Stimulated activated CD4-positive, alpha-beta T cell treated with anti-CD3 and anti-CD28 coated beads, Interleukin-2, amount 100 ng/mL, for 48 hours (primary cell): ENCODE data around the gene PIP5K1C.
A peak's percentile ranks its signal among the peaks of the same experiment; 100 is the strongest.
"Not testable (repeated sequence)": the region's sequence is repeated elsewhere in the genome, so short reads cannot be mapped to it uniquely, and the experiment has no call there.

Source experiments
- DNase-seq, 2 donors: peaks; one replicate each; pipeline ENCODE4 v3.0.0-alpha.2; 2020

Gene PIP5K1C

DNA sequence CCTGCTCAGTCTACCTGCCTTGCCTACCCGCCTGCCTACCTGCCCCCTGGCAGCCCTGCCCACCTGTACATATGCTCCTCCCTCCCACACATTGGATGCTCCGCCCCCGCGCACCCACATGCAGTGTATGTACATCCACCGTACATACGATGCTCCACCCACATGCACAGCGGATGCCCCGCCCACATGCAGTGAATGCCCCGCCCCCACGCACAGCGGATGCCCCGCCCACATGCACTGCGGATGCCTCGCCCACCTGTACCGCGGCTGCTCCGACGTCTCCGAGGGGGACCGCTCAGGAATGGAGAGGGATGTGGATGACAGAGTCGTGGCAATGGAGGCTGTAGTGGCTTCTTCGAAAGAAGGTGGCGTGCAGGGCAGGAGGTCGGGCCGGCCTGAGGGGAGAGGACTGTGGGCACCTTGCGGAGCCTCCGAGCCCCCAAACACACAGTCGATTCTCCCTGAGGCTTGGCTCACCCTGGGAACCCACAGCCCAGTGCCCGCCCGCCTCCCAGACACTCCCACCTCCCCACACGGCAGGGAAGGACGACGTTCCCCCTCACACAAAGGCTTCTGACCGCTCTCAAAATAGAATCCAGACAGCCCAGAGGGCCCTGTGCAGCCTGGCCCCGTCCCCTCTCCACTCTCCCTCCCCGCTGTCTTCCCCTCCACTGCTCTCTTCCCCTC lies 57.1 kb downstream of the PIP5K1C start:
- DNase-seq = peak in 1 of 2 donors; percentile 29

DNA sequence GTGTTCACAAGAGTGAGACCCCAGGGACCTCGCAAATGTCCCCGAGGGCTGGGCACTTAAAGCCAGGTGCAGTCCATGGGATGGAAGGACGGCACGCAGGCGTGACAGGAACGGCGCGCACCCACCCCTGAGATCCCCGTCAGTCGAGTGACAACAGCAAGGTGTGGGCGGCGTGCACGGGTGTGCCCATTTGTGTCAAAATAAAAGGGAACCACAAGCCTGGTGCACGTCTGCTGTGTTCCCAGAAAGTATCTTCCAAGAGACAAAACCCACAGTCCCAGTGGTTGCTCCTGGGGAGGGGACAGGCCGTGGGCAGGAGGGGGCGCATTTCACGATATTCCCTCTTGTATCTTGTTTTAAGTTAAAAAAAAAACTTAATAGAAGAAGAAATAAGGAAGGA lies 58.0 kb downstream of the PIP5K1C start:
- DNase-seq = no peak

DNA sequence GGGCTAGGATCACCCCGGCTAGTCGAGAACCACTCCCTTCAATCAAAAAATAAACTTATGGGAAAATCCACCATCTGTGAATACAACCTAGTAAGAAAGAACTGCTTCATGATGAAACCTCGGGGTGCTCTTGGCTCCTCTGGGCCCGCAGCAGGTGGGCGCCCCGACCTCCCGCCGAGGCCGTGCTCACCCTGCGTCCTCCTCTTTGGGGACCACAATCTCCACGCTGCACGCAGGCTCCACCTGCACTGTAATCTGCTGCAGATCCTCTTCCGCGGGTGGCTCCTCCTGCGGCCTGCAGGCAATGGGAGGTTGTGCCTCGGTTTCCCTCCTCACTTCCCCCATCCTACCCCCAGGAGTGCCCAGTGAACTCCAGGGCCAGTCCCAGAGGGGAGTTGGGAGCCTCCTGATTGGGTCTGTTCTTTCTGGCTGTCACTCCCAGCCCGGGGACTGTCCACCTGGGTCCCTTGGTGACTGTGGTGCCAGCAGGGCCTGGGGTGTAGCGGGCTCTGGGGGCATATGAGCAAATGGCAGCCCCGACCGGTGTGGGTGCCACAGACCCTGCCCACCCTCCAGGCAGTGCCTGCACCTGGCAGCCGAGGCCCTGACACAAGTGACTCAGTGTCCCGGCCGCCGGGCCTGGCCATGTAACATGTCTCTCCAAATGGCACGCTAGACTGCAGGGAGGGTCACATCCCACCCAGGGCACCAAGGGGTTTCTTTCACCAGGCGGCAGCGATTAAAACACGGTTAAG lies 58.6 kb downstream of the PIP5K1C start:
- no peak for DNase-seq

- no peak for DNase-seq
Observed at GRCh38 chr19:3639479-3639878, 60.8 kb downstream of the PIP5K1C start.

DNA sequence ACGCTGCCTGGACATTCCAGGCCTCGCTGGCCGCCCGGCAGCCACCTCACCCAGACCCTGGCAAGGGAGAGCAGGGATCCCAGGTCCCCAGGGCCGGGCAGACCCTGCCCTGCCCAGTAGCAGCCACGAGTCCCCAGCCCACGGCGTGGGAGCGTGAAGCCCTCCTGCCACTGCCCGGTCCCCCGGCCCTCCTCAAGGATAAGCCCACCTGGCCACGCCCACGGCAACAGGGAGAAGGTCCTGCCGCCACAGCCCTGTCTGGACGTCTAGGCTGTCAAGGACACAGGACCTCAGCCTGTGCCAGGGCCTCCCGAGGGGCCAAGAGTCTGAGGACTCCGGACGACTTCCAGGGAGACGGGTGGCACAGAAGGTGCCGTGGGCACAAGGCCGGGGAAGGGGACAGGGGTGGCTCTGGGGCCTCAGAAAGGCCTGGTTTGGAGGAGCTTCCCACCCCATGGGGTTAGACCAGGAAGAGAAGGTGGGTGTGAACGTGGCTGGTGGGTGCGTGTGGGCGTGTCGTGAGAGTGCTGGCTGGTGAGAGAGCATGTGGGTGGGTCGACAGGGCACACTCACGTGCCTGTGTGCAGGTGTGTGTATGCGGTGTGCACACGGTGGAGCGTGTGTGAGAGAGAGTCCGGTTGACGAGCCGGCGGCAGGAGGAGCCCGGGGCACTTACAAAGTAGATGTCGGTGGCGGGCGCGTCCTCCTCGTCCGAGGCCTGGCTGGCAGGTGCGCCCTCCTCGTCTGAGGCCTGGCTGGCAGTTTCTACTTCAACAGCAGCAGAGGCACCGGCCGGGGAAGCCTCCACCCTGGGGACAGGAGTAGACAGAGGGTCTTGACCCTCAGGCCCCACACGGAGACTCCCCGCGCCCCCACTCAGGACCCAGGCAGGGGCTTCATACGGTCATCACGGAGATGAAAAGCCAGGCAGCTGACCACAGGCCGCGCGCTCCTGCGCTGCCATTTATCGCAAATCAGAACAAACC lies 61.8 kb downstream of the PIP5K1C start:
- DNase-seq = no peak

DNA sequence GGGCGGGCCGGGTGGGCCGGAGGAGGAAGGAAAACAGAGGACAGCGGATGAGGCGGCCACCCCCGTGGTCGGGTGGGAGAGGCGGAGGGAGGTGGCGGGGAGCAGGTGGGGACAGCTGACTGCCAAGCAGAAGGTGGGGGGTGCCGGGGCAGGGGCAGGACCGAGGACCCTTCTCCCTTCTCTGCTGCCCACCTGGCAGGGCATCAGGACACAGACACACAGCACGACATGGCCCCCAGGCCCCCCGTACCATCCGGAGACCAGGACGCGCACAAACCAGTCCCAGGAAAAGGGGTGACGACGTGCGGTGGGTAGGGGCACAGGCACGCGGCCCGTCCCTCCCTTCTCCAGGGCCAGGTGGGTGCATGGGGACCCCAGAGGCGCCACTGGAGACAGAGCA lies 62.6 kb downstream of the PIP5K1C start:
- DNase-seq = no peak

- no peak for DNase-seq
Observed at GRCh38 chr19:3636962-3637361, 63.3 kb downstream of the PIP5K1C start.

DNA sequence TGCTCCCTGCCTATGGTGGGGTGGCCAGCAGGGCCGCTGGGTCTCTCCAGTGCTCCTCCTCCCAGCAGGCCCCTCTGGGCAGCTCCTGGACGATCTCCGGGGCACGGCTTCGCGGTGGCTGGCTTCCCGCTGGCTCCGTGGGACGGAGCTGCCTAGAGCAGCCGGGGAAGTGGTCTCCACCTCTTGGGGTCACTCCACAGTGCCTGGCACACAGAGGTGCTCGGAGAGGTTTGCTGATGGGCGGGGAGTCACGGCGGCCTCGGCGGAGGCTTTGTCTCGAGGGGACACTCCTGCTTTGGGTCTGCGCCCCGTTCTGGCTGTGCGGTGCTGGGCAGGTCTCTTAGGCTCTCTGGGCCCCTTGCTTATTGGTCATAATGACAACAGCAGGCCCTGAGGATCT lies 63.8 kb downstream of the PIP5K1C start:
- no peak for DNase-seq

- no peak for DNase-seq
Observed at GRCh38 chr19:3634496-3635045, 65.7 kb downstream of the PIP5K1C start.

DNA sequence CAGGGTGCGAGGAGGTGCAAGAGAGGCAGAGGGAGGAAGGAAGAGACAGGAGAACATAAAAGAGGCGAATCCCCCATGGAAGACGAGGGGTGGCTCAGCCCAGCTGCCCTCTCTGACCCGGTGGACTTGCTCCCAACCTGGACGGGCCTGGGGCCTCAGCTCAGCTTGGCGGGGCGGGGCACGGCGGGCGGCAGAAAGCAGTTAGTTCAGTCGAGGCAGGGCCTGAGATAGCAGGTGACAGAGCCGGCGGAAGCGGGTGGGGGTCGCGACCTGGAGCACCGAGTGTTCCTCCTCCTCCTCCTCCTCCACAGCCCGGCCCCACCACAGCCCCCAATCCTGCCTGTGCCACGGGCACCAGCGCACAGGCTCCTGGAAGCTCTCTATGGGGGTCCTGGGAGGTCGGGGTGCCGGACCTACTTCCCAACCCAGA lies 66.7 kb downstream of the PIP5K1C start:
- DNase-seq = no peak

- no peak for DNase-seq
Observed at GRCh38 chr19:3632739-3633558, 67.3 kb downstream of the PIP5K1C start.

DNA sequence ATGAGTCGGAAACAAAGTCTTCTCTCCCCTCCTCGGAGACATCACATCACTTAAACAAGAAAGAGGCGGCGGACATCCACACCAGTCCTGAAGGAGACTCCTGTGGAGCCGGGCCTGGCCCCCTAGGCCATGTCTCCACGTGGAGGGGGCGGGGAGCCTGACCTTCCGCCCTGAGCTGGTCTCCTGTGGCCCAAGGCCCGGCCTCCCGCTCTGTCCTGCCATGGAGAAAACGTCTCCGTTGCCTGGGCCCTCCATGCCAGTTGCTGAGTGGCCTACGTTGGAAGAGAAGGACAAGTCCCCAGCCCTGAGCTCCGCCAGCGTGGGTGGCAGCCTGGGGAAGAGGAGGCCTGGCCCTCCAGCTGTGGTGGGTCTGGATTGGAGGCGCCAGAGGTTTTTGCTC lies 68.2 kb downstream of the PIP5K1C start:
- no peak for DNase-seq

- DNase-seq = no peak
Observed at GRCh38 chr19:3631053-3631861, 69.0 kb downstream of the PIP5K1C start.

GRCh38 chr19:3628766-3629165 lies 71.5 kb downstream of the PIP5K1C start:
- not testable (repeated sequence) for DNase-seq

GRCh38 chr19:3627351-3627723 lies 72.9 kb downstream of the PIP5K1C start:
- no peak for DNase-seq

DNA sequence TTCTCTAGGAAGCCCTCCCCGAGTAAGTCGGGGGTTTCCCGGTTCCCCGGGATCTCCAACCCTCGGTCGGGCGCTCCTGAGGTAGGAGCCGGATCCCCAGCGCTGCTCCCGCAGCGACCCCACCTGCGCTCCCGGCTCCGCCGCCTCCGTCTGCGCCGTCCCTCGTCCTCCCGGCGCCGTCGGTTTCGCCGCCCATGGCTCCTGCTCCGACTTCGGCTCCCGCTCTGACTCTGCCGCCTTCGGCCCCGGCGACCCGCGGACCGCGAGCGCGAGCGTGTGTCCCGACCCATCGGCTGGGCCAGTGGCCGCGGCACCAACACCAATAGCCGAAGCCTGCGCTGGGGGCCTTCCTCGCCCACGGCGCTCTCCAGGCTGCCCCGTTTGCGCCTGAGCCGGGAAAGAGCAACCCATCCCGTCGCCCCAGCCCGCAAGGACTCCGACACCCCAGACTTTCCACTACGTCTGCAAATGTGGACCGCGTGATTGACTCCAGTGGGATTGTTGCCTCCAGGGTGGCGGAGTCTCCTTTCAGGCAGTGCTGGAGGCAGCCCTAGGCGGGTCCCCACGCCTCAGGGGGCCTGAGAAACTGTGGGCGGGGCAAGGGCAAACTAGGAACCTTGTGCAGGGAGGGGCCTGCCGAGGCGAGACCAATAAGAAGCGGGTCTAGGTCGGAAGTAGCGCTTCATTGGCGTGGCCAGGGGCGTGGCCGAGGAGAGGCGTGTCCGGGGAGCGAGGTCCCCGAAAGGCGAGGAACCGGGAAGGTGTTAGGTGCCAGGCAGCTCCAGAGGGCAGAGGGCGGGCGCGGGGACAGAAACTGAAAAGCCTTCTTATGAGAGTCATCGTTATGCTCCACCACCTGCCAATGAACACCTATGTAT lies 73.6 kb downstream of the PIP5K1C start, which contains the start of gene CACTIN:
CACTIN (minus strand) TSS at position 318 of the 878 bp plus-strand sequence; CDS start at position 290, 28 bp downstream.
- peak; percentile 98 to 99 for DNase-seq

GRCh38 chr19:3625996-3626472 lies 74.2 kb downstream of the PIP5K1C start:
- DNase-seq = peak in 1 of 2 donors; percentile 13

GRCh38 chr19:3623716-3624115 lies 76.6 kb downstream of the PIP5K1C start:
- no peak for DNase-seq

DNA sequence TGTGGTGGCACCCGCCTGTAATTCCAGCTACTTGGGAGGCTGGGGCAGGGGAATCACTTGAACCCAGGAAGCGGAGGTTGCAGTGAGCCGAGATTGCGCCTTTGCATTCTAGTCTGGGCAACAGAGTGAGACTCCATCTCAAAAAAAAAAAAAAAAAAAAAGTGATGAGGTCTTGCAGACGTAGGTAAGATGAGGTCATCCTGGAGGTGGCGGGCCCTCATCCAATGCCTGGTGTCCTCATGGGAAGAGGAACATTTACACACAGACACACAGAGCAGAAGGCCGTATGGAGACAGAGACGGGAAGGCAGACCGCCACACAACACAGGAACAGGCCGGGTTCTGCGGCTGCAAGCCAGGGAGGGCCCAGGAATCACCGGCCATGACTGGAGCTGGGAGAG lies 78.0 kb downstream of the PIP5K1C start:
- DNase-seq = no peak

DNA sequence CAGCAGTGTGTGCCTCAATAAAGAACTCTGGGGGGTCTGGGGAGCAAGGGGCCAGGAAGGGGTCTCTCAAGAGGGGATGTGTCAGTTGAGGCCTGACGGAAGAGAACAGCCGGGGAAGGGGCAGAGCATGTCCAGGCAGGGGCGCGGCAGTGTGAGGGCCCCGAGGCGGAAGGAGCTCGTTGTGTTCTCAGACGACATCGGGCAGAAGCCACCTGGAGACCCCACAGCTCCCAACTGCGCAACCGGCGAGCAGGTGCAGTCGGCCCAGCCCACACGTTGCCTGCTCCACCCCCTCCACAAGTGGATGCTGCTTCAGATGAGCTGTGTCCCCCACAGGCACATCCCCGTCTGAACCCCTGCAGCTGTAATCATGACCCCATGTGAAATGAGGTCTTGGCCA lies 78.6 kb downstream of the PIP5K1C start:
- no peak for DNase-seq
